Glutamatergic neuron (in vitro differentiated cells): Measurements from ENCODE around the gene CDRT4. TPM values are rescaled to one million over a fixed set of nuclear protein-coding genes. Genes with fewer than 3 reads are reported as not detected.

Experiments
- DNase-seq: peaks from one replicate; pipeline ENCODE4 v3.0.0; 2022
- H3K27ac Mint-ChIP-seq: one replicate; pipeline ENCODE4 v1.8.0; 2020; ENCODE audit warnings: mild to moderate bottlenecking, mixed read lengths, inconsistent platforms; ENCODE audit not compliant: unreplicated experiment
- H3K27me3 Mint-ChIP-seq: one replicate; pipeline ENCODE4 v1.8.0; 2020; ENCODE audit warnings: mild to moderate bottlenecking, moderate library complexity, mixed read lengths, inconsistent platforms; ENCODE audit not compliant: unreplicated experiment
- H3K36me3 Mint-ChIP-seq: one replicate; pipeline ENCODE4 v1.8.0; 2020; ENCODE audit warnings: mild to moderate bottlenecking, mixed read lengths, inconsistent platforms; ENCODE audit not compliant: unreplicated experiment
- H3K4me1 Mint-ChIP-seq: one replicate; pipeline ENCODE4 v1.8.0; 2020; ENCODE audit warnings: mild to moderate bottlenecking, low read depth, mixed read lengths, inconsistent platforms; ENCODE audit not compliant: unreplicated experiment
- H3K4me3 Mint-ChIP-seq: one replicate; pipeline ENCODE4 v1.8.0; 2020; ENCODE audit warnings: mild to moderate bottlenecking, mixed read lengths, inconsistent platforms; ENCODE audit not compliant: unreplicated experiment
- H3K9me3 Mint-ChIP-seq: one replicate; pipeline ENCODE4 v1.8.0; 2020; ENCODE audit warnings: mild to moderate bottlenecking, moderate library complexity, mixed read lengths, inconsistent platforms; ENCODE audit not compliant: unreplicated experiment
- total RNA-seq: library from RNA; stranded (reverse); fragmentation: NEBNext Ultra II Directional; extraction: Animal tissue kit (Norgen Biotek cat#: 25700); gene quantifications from one replicate; pipeline ENCODE4 v1.2.1, GENCODE V29; 2021; ENCODE audit not compliant: unreplicated experiment
- TF ChIP-seq, protein P1 (sequence below): fragments of 200-600 bp; sonication (generic); IDR thresholded peaks from one replicate; pipeline ENCODE4 v1.5.0; 2021; ENCODE audit not compliant: partially characterized antibody, unreplicated experiment

The CDRT4 gene
- total RNA-seq, 1 donor from 2014 or later, result 13.1 TPM

DNA sequence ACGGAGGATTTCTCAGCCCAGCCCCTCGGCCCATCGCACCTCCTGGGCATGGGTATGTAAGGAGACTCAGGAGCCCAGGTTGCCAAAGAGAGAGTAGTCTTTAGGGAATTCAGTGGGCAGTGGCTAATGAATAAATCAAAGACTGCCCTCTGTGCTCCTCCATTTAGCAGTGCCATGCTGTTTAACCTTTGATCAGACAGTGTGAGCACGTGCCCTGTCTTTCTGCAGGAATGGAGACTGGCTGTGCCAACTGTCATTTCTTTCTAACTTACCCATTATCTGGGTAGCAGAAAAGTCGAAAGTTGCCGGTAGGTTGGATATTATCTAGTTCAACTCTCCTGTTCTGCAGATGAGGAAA lies 62.4 kb downstream of the CDRT4 start:
- Mint-ChIP-seq H3K36me3 (no peaks in the 10 kb centered on the region), H3K4me3 (no peak overlapping the region), H3K27ac (no peak overlapping the region), H3K27me3 (peaks cover 6% of the 10 kb centered on the region), H3K9me3 (no peaks in the 10 kb centered on the region), H3K4me1 (no peaks in the 10 kb centered on the region)
- TF ChIP-seq, protein P1, sequence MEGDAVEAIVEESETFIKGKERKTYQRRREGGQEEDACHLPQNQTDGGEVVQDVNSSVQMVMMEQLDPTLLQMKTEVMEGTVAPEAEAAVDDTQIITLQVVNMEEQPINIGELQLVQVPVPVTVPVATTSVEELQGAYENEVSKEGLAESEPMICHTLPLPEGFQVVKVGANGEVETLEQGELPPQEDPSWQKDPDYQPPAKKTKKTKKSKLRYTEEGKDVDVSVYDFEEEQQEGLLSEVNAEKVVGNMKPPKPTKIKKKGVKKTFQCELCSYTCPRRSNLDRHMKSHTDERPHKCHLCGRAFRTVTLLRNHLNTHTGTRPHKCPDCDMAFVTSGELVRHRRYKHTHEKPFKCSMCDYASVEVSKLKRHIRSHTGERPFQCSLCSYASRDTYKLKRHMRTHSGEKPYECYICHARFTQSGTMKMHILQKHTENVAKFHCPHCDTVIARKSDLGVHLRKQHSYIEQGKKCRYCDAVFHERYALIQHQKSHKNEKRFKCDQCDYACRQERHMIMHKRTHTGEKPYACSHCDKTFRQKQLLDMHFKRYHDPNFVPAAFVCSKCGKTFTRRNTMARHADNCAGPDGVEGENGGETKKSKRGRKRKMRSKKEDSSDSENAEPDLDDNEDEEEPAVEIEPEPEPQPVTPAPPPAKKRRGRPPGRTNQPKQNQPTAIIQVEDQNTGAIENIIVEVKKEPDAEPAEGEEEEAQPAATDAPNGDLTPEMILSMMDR, result no peak
- DNase-seq, result no peak

DNA sequence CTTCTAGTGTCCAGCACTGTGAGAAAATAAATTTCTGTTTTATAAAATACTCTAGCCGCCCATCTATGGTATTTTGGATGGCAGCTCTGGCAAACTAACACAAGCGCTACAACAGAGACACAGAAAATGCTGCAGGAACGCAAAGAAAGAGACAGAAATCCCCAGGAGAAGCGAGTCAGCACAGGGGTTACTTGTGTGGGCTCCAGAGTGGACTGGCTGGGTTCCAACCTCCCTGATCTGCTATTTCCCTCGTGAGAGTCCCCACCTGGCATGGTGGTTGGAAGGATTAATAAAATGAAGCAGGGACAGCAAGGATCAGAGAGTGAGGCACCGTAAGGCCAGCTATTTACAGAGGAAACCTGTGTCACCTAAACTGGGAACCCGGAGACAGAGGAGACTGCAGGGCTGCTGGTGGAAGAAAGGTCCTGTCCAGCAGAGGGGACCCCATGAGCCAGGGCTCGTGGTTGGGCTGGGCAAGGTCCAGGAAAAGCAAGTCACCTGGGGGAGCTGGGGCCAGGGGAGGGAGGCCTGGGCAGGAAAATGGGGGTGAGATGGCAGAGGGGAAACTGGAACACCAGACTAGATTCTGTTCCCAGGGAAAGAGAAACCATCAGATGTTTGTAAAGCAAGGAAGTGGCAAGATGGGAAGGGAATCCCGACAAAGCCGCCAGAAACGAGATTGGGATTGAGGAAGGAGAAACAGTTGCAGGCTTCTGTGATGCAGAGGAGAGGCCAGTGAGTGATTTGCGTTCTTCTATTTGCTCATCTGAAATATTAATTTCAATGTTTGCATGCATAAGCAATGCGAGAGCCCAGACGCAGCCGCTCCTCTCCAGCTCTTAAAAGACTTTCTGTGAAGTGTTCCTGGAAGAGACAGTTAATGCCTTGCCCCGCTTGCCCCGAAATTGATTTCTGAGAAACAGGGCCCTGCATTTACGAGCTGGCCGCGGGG lies 63.0 kb downstream of the CDRT4 start:
- no peaks in the 10 kb centered on the region for H3K36me3 Mint-ChIP-seq
- no peak overlapping the region for H3K4me3 Mint-ChIP-seq
- H3K4me1 Mint-ChIP-seq, result no peaks in the 10 kb centered on the region
- no peak for DNase-seq
- TF ChIP-seq, protein P1, result no peak
- H3K27me3 Mint-ChIP-seq, result peaks cover 6% of the 10 kb centered on the region
- no peaks in the 10 kb centered on the region for H3K9me3 Mint-ChIP-seq
- no peak overlapping the region for H3K27ac Mint-ChIP-seq

DNA sequence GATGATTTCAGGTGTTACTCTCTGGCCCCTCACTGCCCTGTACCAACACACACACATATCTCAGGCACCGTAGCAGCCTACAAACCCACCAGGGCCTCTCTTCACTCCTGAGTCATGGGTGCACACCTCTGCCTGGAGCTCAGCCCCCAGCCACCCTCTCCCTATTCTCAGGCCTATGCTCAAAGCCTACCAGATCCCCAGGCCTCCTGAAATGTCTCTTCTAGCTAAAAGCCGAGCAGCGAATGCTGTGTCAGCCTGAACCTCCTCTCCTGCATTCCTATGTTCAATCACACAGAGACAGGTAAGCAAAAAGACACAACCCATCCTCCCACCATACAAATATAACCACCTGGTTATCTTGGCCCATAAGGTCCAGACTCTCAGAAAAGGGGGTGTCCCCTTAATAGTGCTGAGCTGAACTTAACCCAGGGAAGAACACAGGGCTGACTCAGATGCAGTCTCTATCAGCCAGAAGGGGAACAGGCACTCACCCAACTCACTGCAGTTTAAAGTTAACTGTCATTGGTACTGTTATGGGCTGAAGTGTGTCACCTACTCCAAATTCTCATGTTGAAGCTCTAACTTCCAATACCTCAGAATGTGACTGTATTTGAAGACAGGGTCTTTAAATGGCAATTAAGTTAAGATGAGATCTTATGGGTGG lies 64.0 kb downstream of the CDRT4 start:
- peaks cover 4% of the 10 kb centered on the region for H3K27me3 Mint-ChIP-seq
- H3K4me1 Mint-ChIP-seq, result peaks cover 6% of the 10 kb centered on the region
- H3K9me3 Mint-ChIP-seq, result no peaks in the 10 kb centered on the region
- H3K36me3 Mint-ChIP-seq, result no peaks in the 10 kb centered on the region
- H3K4me3 Mint-ChIP-seq, result no peak overlapping the region
- TF ChIP-seq, protein P1, result no peak
- H3K27ac Mint-ChIP-seq, result no peak overlapping the region
- DNase-seq, result no peak

DNA sequence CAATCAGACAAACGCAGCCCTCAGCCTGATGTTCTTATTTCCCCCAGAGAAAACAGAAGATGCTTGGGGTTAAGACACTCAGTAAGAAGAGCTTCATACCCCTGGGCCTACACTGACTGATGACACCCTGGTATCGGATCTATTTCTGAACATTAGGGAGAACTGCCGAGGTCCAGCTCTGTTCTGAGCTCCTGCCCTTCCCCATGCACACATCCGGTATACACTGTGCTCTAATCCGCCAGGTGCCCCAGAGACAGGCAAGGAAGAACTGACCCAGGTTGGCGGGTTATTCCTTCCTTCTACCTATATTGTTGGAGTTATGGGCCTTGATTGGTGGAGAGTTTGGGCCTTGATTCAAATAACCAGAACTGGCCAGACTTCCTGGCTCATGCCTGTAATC lies 68.0 kb downstream of the CDRT4 start:
- Mint-ChIP-seq H3K27ac (no peak overlapping the region), H3K4me1 (peaks cover 11% of the 10 kb centered on the region), H3K36me3 (no peaks in the 10 kb centered on the region), H3K27me3 (peaks cover 5% of the 10 kb centered on the region), H3K4me3 (no peak overlapping the region), H3K9me3 (no peaks in the 10 kb centered on the region)
- no peak for DNase-seq
- TF ChIP-seq, protein P1, result no peak
